Adipose tissue (tissue), 3 donors: ENCODE measurements around the gene MBOAT1. TPM values are rescaled to one million over a fixed set of nuclear protein-coding genes. Genes with fewer than 3 reads are reported as not detected.
"Not testable (repeated sequence)": the region's sequence is repeated elsewhere in the genome, so short reads cannot be mapped to it uniquely, and the experiment has no call there.

Source experiments
- H3K27ac ChIP-seq: one replicate; pipeline ENCODE4 v1.5.1; 2013; ENCODE audit warnings: low read depth, low read length
- WGBS, 3 donors: extraction: QIAGEN DNeasy Blood & Tissue Kit; methylation state at CpG; one replicate each; pipeline ENCODE4 v1.1.7; 2013; 5-methylcytosine and 5-hydroxymethylcytosine counted together
- polyA plus RNA-seq, 3 donors: library from polyadenylated mRNA; stranded (reverse); fragments of 200-250 nt; gene quantifications; one replicate each; pipeline ENCODE4 v1.2.3, GENCODE V29; 2013
- donor health status: healthy with polysubstance abuse.
- donor health status: Bipolar disorder and iron deficiency.
- donor health status: healthy.

The MBOAT1 gene
- polyA plus RNA-seq, 3 donors: 2.6 to 3.2 (median 2.6) TPM

GRCh38 chr6:20182069-20182468 lies 30.2 kb downstream of the MBOAT1 start:
- 96 to 100% (median 98%) methylated on average over 2 of the region's 2 CpGs for WGBS, 3 donors
- no peak overlapping the region for H3K27ac ChIP-seq

- no peak overlapping the region for H3K27ac ChIP-seq
- 61 to 77% (median 65%) methylated on average over 3 of the region's 3 CpGs for WGBS, 3 donors
These were observed 31.3 kb downstream of the MBOAT1 start for GRCh38 chr6:20180935-20181334.

- not testable (repeated sequence) for H3K27ac ChIP-seq
- WGBS, 3 donors: 76 to 92% (median 80%) methylated on average over 4 of the region's 4 CpGs
These were observed 32.8 kb downstream of the MBOAT1 start for GRCh38 chr6:20179287-20180045.

GRCh38 chr6:20178327-20178726 lies 33.9 kb downstream of the MBOAT1 start:
- WGBS, 3 donors: 66 to 78% (median 71%) methylated on average over 2 of the region's 2 CpGs

GRCh38 chr6:20175810-20176410 lies 36.4 kb downstream of the MBOAT1 start:
- H3K27ac ChIP-seq: no peak overlapping the region
- WGBS, 3 donors: 94 to 97% (median 95%) methylated on average over 4 of the region's 4 CpGs

More at GRCh38 chr6:20178327-20178726, 33.9 kb downstream of the MBOAT1 start:
- no peak overlapping the region for H3K27ac ChIP-seq

GRCh38 chr6:20173833-20174792 lies 38.2 kb downstream of the MBOAT1 start:
- H3K27ac ChIP-seq: no peak overlapping the region
- 56 to 83% (median 71%) methylated on average over 13 of the region's 13 CpGs for WGBS, 3 donors

- H3K27ac ChIP-seq: no peak overlapping the region
- WGBS, 3 donors: 94 to 98% (median 95%) methylated on average over 3 of the region's 3 CpGs
These were observed 39.3 kb downstream of the MBOAT1 start for GRCh38 chr6:20172842-20173456.

- H3K27ac ChIP-seq: no peak overlapping the region
- 72 to 90% (median 77%) methylated on average over 4 of the region's 4 CpGs for WGBS, 3 donors
These were observed 41.7 kb downstream of the MBOAT1 start for GRCh38 chr6:20170455-20171148.

- no peak overlapping the region for H3K27ac ChIP-seq
- 54 to 98% (median 64%) methylated on average over 2 of the region's 2 CpGs for WGBS, 3 donors
These were observed 42.5 kb downstream of the MBOAT1 start for GRCh38 chr6:20169786-20170185.

- WGBS, 3 donors: 41 to 75% (median 47%) methylated on average over 2 of the region's 2 CpGs
- H3K27ac ChIP-seq: no peak overlapping the region
These were observed 43.1 kb downstream of the MBOAT1 start for GRCh38 chr6:20169119-20169557.

- no peak overlapping the region for H3K27ac ChIP-seq
- 39 to 69% (median 40%) methylated on average over 2 of the region's 2 CpGs for WGBS, 3 donors
These were observed 43.6 kb downstream of the MBOAT1 start for GRCh38 chr6:20168690-20169089.

- H3K27ac ChIP-seq: no peak overlapping the region
- WGBS, 3 donors: 77 to 91% (median 79%) methylated on average over 2 of the region's 2 CpGs
These were observed 44.7 kb downstream of the MBOAT1 start for GRCh38 chr6:20167601-20168000.

- 77 to 98% (median 89%) methylated on average over 2 of the region's 2 CpGs for WGBS, 3 donors
These were observed 46.1 kb downstream of the MBOAT1 start for GRCh38 chr6:20166210-20166609.

GRCh38 chr6:20162515-20162914 lies 49.8 kb downstream of the MBOAT1 start:
- no peak overlapping the region for H3K27ac ChIP-seq
- 71 to 91% (median 88%) methylated on average over 2 of the region's 2 CpGs for WGBS, 3 donors

More at GRCh38 chr6:20166210-20166609, 46.1 kb downstream of the MBOAT1 start:
- no peak overlapping the region for H3K27ac ChIP-seq

- H3K27ac ChIP-seq: no peak overlapping the region
- 79 to 88% (median 86%) methylated on average over 9 of the region's 9 CpGs for WGBS, 3 donors
These were observed 51.6 kb downstream of the MBOAT1 start for GRCh38 chr6:20160541-20161283.

GRCh38 chr6:20159781-20160540 lies 52.3 kb downstream of the MBOAT1 start:
- H3K27ac ChIP-seq: no peak overlapping the region
- 69 to 75% (median 75%) methylated on average over 5 of the region's 5 CpGs for WGBS, 3 donors
